PFSK-1 (cell line): ENCODE results near the gene ADM.

Source experiments
- FOXP2 ChIP-seq: optimal IDR thresholded peaks from 2 replicates; pipeline ENCODE3; 2011; ENCODE audit warnings: borderline replicate concordance, control low read depth, inconsistent platforms; ENCODE audit not compliant: insufficient read depth; ENCODE audit errors: extremely low read length, extremely low read depth
- POLR2AphosphoS5 ChIP-seq: IDR thresholded peaks from 2 replicates; pipeline ENCODE4 v1.6.1; 2012; ENCODE audit warnings: low read depth, mild to moderate bottlenecking, control low read depth, low read length, moderate library complexity
- REST ChIP-seq, 2 experiments: IDR thresholded peaks; 2 replicates each; pipeline versions ENCODE4 v1.6.1 to v1.8.0; 2011 to 2012; ENCODE audit warnings: low read depth in 2 of 2, low read length in 2 of 2, control low read depth in 1 of 2, inconsistent platforms in 1 of 2, mild to moderate bottlenecking in 1 of 2, moderate library complexity in 1 of 2; ENCODE audit not compliant: insufficient read depth in 1 of 2
- SIN3A ChIP-seq: IDR thresholded peaks from 2 replicates; pipeline ENCODE4 v1.6.1; 2012; ENCODE audit warnings: mild to moderate bottlenecking, low read length, moderate library complexity, borderline replicate concordance; ENCODE audit not compliant: insufficient read depth
- TAF1 ChIP-seq: IDR thresholded peaks from 2 replicates; pipeline ENCODE4 v1.6.1; 2012; ENCODE audit warnings: low read length, control low read depth, borderline replicate concordance; ENCODE audit not compliant: insufficient read depth

GRCh38 chr11:10355257-10355661 lies 50.4 kb downstream of the ADM start:
- no peak for TF ChIP-seq POLR2AphosphoS5
- TF ChIP-seq TAF1 = no peak
- no peak for TF ChIP-seq SIN3A
- no peak for TF ChIP-seq REST (IDR thresholded peaks at IDR 0.05; ENCODE audit: insufficient read depth in 1 of 2, low read depth in 2 of 2, low read length in 2 of 2)
- no peak for TF ChIP-seq FOXP2
